Vagina (tissue), 2 donors: Measurements from ENCODE around the gene LPIN1. TPM values are rescaled to one million over a fixed set of nuclear protein-coding genes. Genes with fewer than 3 reads are reported as not detected.

Experiments used
- DNase-seq, 2 donors: peaks; one replicate each; pipeline ENCODE4 v3.0.0-alpha.2; 2017; ENCODE audit errors: extremely low spot score in 2 of 2
- H3K27ac ChIP-seq: fragments of 200-600 bp; sonication (generic); one replicate; pipeline ENCODE4 v1.5.1; 2019
- H3K27me3 ChIP-seq: fragments of 200-600 bp; sonication (generic); one replicate; pipeline ENCODE4 v1.5.1; 2019
- H3K36me3 ChIP-seq, 2 donors: fragments of 200-600 bp; sonication (generic); one replicate each; pipeline ENCODE4 v1.5.1; 2017 to 2019
- H3K4me1 ChIP-seq: fragments of 200-600 bp; sonication (generic); one replicate; pipeline ENCODE4 v1.5.1; 2019
- H3K4me3 ChIP-seq, 2 donors: fragments of 200-600 bp; sonication (generic); 1 replicate in 1 of 2; 2 replicates in 1 of 2; pipeline ENCODE4 v1.5.1; 2016 to 2019
- H3K9me3 ChIP-seq: fragments of 200-600 bp; sonication (generic); one replicate; pipeline ENCODE4 v1.5.1; 2019
- POLR2A ChIP-seq, 2 donors: fragments of 450-650 bp; IDR thresholded peaks; one replicate each; pipeline ENCODE4 v1.6.1; 2017; ENCODE audit warnings: antibody characterized with exemption in 2 of 2, mild to moderate bottlenecking in 2 of 2, moderate library complexity in 2 of 2
- POLR2AphosphoS5 ChIP-seq, 2 donors: sonication (generic); formaldehyde crosslinking; IDR thresholded peaks; one replicate each; pipeline ENCODE4 v1.9.0; 2017; ENCODE audit warnings: antibody characterized with exemption in 2 of 2, mild to moderate bottlenecking in 2 of 2, low read depth in 1 of 2; ENCODE audit not compliant: insufficient read depth in 1 of 2
- intact Hi-C: fragments of 100-400 bp; cut with DNase I; formaldehyde crosslinking; loops from one replicate; pipeline ENCODE4 v1.15.1; 2023
- total RNA-seq: library from RNA; depleted of rRNA; stranded (reverse); fragments of >200 nt; gene quantifications from one replicate; pipeline ENCODE4 v1.2.3, GENCODE V29; 2016
- TF ChIP-seq, protein P1 (sequence below), 3 experiments: fragments of 450-650 bp in 2 of 3; fragments of 200-600 bp in 1 of 3; sonication (generic) in 1 of 3; IDR thresholded peaks; one replicate each; pipeline ENCODE4 v1.5.1; 2017 to 2019; ENCODE audit warnings: antibody characterized with exemption in 3 of 3, mild to moderate bottlenecking in 2 of 3, moderate library complexity in 2 of 3

Gene LPIN1
- total RNA-seq, 1 donor from 2014 or later: 67.5 TPM

DNA sequence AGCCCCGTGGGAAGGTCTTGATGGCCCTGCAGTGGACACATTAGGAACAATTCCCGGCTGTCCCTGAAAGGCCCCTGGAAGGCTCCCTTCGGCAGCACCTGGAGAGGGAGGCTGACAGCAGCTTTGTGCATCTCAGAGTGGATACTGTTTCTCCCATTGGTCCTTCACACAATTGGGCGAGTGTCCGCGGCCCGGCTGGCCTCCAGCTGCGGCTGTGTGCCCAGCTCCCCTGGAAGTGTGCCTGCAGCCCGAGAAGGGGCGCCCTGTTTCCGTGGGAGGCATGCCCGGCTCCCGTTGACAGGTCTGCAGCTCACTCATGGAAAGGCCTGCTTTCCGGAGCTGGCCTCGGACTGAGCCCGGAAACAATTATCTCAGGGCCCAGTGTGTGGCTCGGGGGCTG is 103.7 kb downstream of the LPIN1 start:
- no peaks in the 10 kb centered on the region for H3K4me1 ChIP-seq
- intact Hi-C loops: no loop called here
- no peaks in the 10 kb centered on the region for H3K27me3 ChIP-seq
- H3K4me3 ChIP-seq: no peak overlapping the region
- no peak for TF ChIP-seq POLR2AphosphoS5 (IDR thresholded peaks at IDR 0.05; ENCODE audit: insufficient read depth in 1 of 2, low read depth in 1 of 2)
- TF ChIP-seq, protein P1, sequence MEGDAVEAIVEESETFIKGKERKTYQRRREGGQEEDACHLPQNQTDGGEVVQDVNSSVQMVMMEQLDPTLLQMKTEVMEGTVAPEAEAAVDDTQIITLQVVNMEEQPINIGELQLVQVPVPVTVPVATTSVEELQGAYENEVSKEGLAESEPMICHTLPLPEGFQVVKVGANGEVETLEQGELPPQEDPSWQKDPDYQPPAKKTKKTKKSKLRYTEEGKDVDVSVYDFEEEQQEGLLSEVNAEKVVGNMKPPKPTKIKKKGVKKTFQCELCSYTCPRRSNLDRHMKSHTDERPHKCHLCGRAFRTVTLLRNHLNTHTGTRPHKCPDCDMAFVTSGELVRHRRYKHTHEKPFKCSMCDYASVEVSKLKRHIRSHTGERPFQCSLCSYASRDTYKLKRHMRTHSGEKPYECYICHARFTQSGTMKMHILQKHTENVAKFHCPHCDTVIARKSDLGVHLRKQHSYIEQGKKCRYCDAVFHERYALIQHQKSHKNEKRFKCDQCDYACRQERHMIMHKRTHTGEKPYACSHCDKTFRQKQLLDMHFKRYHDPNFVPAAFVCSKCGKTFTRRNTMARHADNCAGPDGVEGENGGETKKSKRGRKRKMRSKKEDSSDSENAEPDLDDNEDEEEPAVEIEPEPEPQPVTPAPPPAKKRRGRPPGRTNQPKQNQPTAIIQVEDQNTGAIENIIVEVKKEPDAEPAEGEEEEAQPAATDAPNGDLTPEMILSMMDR (IDR thresholded peaks at IDR 0.05): no peak
- TF ChIP-seq POLR2A (IDR thresholded peaks at IDR 0.05): no peak
- H3K36me3 ChIP-seq: no peaks in the 10 kb centered on the region
- H3K27ac ChIP-seq: no peak overlapping the region
- H3K9me3 ChIP-seq: no peaks in the 10 kb centered on the region
- no peak for DNase-seq

DNA sequence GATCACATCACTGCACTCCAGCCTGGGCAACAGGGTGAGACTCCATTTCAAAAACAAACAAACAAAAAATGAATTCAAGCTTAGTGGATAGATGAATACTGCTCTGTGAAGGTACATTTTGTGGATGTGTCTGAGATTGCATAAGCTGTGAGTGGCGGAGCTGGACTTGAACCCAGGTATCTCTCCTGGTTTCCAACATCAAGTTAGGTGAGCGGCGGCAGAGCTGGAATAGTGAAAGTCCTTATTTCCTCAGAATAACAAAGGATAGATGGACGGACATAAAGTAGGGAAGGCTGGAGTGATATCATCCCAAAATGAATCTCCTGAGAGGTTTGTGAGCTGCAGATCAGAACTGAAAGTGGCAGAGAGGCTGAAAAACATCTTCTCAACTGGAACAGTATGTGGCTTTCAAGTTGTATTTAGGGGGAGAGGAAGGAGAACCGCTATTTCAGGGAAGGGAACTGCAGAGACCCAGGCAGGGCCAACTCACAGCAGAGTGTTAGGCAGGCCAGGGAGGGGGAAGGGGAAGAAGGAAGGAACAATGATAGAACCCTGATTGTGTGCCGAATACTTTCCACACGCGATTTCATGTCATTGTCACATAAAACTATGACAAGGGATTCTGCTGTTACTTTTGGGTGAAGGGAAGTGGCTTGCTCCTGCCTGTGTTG is 106.2 kb downstream of the LPIN1 start:
- TF ChIP-seq POLR2A (IDR thresholded peaks at IDR 0.05): no peak
- TF ChIP-seq, protein P1 (IDR thresholded peaks at IDR 0.05): no peak
- TF ChIP-seq POLR2AphosphoS5 (IDR thresholded peaks at IDR 0.05; ENCODE audit: insufficient read depth in 1 of 2, low read depth in 1 of 2): no peak
- H3K9me3 ChIP-seq: no peaks in the 10 kb centered on the region
- H3K27me3 ChIP-seq: no peaks in the 10 kb centered on the region
- no peak overlapping the region for H3K4me3 ChIP-seq
- H3K4me1 ChIP-seq: no peaks in the 10 kb centered on the region
- DNase-seq: no peak
- intact Hi-C loops: no loop called here
- H3K27ac ChIP-seq: no peak overlapping the region
- H3K36me3 ChIP-seq: no peaks in the 10 kb centered on the region

DNA sequence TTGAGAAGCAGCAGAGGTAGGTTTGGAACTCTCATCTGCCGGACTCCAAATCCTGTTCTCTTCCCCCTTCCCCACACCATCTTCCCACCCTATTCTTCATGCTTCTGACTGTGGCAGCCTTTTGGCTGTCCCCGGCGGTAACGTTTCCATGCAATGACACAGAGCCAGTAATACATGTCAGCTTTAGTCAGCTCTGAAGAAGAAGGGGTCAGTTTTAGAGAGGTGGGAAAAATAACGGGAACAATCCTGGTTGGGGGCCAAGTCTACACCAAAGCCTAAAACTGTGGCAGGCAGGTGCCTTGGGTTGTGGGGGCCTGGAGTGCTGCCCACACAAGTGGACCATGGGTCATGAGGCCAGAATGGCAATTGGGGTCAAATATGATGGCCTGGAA is 106.8 kb downstream of the LPIN1 start:
- H3K27ac ChIP-seq: no peak overlapping the region
- H3K4me3 ChIP-seq: no peak overlapping the region
- no peaks in the 10 kb centered on the region for H3K4me1 ChIP-seq
- no peak for DNase-seq
- no peaks in the 10 kb centered on the region for H3K9me3 ChIP-seq
- no peaks in the 10 kb centered on the region for H3K27me3 ChIP-seq
- H3K36me3 ChIP-seq: no peaks in the 10 kb centered on the region
- TF ChIP-seq POLR2A (IDR thresholded peaks at IDR 0.05): no peak
- no peak for TF ChIP-seq POLR2AphosphoS5 (IDR thresholded peaks at IDR 0.05; ENCODE audit: insufficient read depth in 1 of 2, low read depth in 1 of 2)
- TF ChIP-seq, protein P1 (IDR thresholded peaks at IDR 0.05): no peak
- intact Hi-C loops: no loop called here

DNA sequence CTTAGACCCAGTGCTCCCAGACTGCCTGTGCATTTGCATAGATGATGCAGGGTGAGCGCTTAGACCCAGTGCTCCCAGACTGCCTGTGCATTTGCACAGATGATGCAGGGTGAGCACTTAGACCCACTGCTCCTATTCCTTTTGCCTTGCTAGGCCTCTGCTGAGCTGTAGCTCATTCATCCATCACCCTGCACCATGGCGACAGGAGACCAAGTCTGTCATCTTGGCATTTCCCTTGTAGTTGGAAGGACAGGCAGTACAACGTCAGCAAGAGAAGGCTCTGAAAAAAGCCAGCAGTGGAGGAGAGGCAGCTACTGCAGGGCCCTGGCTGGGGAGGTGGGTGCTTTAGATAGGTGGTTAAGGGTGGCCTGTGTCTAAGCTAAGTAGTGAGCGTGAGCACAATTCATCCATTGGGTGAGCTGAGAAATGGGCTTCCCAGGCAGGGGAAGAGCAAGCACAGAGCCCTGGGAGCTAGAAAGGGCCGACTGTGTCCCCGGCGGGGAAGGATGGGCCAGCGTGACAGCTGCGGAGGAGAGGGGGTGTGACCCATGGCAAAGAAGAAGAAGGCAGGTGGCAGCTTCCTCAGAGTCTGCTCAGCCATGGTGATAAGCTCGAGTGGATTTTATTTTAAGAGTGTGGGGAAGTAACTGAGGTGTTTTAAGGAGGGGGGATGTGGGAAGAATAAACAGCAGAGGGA is 108.8 kb downstream of the LPIN1 start:
- Histone ChIP-seq H3K9me3 (no peaks in the 10 kb centered on the region), H3K4me1 (no peaks in the 10 kb centered on the region), H3K27me3 (no peaks in the 10 kb centered on the region), H3K27ac (no peak overlapping the region), H3K36me3 (no peaks in the 10 kb centered on the region), H3K4me3 (no peak overlapping the region)
- TF ChIP-seq, protein P1 (IDR thresholded peaks at IDR 0.05): no peak
- no peak for TF ChIP-seq POLR2AphosphoS5 (IDR thresholded peaks at IDR 0.05; ENCODE audit: insufficient read depth in 1 of 2, low read depth in 1 of 2)
- no peak for TF ChIP-seq POLR2A (IDR thresholded peaks at IDR 0.05)
- DNase-seq: no peak
- intact Hi-C loops: no loop called here

DNA sequence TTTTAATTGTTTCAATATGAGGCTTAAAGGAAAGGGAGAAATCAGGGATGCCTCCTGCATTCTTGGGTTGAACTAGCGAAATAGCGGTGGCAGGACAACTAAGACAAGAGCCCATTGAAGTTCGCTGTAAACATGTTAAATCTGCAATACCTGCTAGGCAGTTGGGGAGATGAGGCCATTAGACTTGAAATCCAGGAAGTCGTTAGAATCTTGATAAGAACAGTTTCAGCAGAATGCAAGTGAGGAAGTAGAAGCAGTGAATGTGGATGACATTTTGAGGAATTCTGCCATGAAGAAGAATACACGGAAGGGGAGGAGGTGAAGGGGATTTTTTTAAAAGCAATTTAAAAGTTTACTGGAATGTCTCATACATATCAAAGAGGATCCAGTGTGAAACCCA is 109.7 kb downstream of the LPIN1 start:
- no peaks in the 10 kb centered on the region for H3K27me3 ChIP-seq
- TF ChIP-seq POLR2A (IDR thresholded peaks at IDR 0.05): no peak
- TF ChIP-seq, protein P1 (IDR thresholded peaks at IDR 0.05): no peak
- TF ChIP-seq POLR2AphosphoS5 (IDR thresholded peaks at IDR 0.05; ENCODE audit: insufficient read depth in 1 of 2, low read depth in 1 of 2): no peak
- no peak overlapping the region for H3K27ac ChIP-seq
- H3K4me1 ChIP-seq: no peaks in the 10 kb centered on the region
- H3K9me3 ChIP-seq: no peaks in the 10 kb centered on the region
- DNase-seq: no peak
- intact Hi-C loops: no loop called here
- H3K36me3 ChIP-seq: no peaks in the 10 kb centered on the region
- no peak overlapping the region for H3K4me3 ChIP-seq
